GM23338 (cell line): ENCODE data around the gene WDR11.

Experiments
- CTCF ChIP-seq, 2 experiments: fragments of 200-600 bp in 1 of 2; sonication (generic) in 1 of 2; conservative IDR thresholded peaks; 2 replicates each; pipeline versions ENCODE4 v1.5.1 to v1.6.1; 2016 to 2017; ENCODE audit warnings: antibody characterized with exemption in 2 of 2, low read depth in 2 of 2, mild to moderate bottlenecking in 2 of 2, moderate library complexity in 1 of 2
- ETS1 ChIP-seq: IDR thresholded peaks from 2 replicates; pipeline ENCODE4 v1.6.1; 2016; ENCODE audit warnings: antibody characterized with exemption
- EZH2 ChIP-seq: fragments of 200-600 bp; sonication (generic); IDR thresholded peaks from one replicate; pipeline ENCODE4 v1.8.0; 2017; ENCODE audit warnings: antibody characterized with exemption, mild to moderate bottlenecking, low read depth; ENCODE audit not compliant: unreplicated experiment
- EZH2phosphoT487 ChIP-seq: fragments of 200-600 bp; sonication (generic); IDR thresholded peaks from one replicate; pipeline ENCODE4 v1.8.1; 2018; ENCODE audit warnings: antibody characterized with exemption; ENCODE audit not compliant: unreplicated experiment

- TF ChIP-seq EZH2phosphoT487 (no peak), EZH2 (no peak), CTCF (conservative IDR thresholded peaks at IDR 0.05; ENCODE audit: low read depth in 2 of 2) (peak; percentile 34 to 47; a peak in 3 of 4 replicates), ETS1 (no peak)
Measured at GRCh38 chr10:120940299-120940900, 89.2 kb downstream of the WDR11 start.
